DND-41 (cell line): ENCODE data around the gene RAB11FIP3.

Experiments used
- EZH2 ChIP-seq: IDR thresholded peaks from 3 replicates; pipeline ENCODE4 v1.6.1; 2012; ENCODE audit warnings: borderline replicate concordance, low read depth, mild to moderate bottlenecking, moderate library complexity, low read length, inconsistent platforms; ENCODE audit not compliant: severe bottlenecking
- TF ChIP-seq, protein P1 (sequence below): IDR thresholded peaks from 2 replicates; pipeline ENCODE4 v1.5.1; 2012; ENCODE audit warnings: borderline replicate concordance, low read length, moderate library complexity, mild to moderate bottlenecking; ENCODE audit not compliant: poor library complexity, severe bottlenecking; ENCODE audit errors: extremely low read depth

DNA sequence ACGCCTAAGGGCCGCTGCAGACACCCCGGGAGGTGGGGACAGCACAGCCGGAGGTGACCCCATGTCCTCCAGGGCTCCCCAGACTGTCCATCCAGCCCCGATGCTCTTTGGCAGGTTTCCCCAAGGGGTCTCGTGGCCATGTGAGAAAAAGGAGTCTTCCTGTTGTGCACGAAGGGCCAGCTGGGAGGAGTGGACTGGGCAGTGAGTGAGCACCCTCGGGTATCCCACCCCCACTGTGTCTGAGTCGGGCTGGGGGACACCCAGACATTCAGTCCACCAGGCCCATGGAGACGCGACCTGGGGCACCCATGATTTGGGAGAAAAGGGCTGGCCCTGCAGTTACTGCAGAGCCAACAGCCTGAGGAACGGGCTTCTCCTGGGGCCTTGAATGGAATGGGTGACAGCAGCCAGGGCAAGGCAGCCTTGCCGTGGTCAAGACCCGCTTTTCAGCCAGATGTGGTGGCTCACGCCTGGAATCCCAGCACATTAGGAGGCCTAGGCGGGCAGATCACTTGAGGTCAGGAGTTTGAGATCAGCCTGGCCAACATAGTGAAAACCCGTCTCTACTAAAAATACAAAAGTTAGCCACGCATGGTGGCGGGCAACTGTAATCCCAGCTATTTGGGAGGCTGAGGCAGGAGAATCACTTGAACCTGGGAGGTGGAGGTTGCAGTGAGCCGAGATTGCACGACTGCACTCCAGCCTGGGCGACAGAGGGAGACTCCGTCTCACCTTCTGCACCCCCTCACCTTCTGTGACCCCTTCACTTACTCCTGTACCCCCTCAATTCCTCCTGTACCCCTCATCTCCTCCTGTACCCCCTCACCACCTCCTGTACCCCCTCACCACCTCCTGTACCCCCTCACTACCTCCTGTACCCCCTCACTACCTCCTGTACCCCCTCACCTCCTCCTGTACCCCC, 78.0 kb downstream of the RAB11FIP3 start:
- TF ChIP-seq, protein P1, sequence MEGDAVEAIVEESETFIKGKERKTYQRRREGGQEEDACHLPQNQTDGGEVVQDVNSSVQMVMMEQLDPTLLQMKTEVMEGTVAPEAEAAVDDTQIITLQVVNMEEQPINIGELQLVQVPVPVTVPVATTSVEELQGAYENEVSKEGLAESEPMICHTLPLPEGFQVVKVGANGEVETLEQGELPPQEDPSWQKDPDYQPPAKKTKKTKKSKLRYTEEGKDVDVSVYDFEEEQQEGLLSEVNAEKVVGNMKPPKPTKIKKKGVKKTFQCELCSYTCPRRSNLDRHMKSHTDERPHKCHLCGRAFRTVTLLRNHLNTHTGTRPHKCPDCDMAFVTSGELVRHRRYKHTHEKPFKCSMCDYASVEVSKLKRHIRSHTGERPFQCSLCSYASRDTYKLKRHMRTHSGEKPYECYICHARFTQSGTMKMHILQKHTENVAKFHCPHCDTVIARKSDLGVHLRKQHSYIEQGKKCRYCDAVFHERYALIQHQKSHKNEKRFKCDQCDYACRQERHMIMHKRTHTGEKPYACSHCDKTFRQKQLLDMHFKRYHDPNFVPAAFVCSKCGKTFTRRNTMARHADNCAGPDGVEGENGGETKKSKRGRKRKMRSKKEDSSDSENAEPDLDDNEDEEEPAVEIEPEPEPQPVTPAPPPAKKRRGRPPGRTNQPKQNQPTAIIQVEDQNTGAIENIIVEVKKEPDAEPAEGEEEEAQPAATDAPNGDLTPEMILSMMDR = no peak
- no peak for TF ChIP-seq EZH2
